ENCODE data around the gene DGKQ.

The DGKQ gene

GRCh38 chr4:972651-973424 lies 531 bp downstream of the DGKQ start:
- peak; percentile 61 for DNase-seq

- DNase-seq = no peak
Observed at GRCh38 chr4:971666-972500, 1.5 kb downstream of the DGKQ start.

- DNase-seq = no peak
Observed at GRCh38 chr4:970854-971520, 2.4 kb downstream of the DGKQ start.

DNA sequence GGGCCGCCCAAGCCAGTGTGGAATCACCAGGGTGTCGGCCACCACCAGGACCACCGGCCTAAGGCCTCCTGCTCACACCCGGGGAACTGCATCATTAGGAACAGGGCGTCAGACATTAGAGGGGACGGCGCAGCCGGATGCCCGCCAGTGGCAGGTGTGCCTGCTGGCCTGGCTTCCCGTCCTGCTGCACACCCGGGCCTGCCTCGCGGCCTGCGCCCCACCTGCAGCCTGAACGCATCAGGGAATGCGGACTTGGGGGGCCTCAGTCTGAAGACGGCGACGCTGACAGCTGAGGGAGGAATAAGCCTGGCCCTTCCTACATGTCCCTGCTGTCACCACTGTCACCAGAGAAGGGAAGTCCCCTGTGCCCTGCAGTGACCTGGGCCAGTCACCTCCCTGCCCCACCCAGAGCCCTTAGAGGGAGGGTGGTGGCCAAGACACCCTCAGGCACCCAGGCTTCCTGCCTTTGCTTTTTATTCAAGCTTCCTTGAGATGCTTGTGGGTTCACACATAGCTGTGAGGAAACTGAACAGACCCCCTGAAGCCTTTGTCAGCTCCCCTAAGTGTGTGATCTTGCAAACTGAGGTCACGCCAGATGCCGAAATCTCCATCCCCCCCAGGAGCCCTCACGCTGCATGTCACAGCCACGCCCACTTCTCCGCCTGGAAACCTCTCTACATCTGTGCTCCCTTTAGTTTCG lies 3.2 kb downstream of the DGKQ start:
- DNase-seq = peak; percentile 69

GRCh38 chr4:968621-969394 lies 4.6 kb downstream of the DGKQ start:
- no peak for DNase-seq

- DNase-seq = no peak
Observed at GRCh38 chr4:968221-968620, 5.1 kb downstream of the DGKQ start.

- DNase-seq = no peak
Observed at GRCh38 chr4:967113-968104, 6.0 kb downstream of the DGKQ start.

- DNase-seq = no peak
Observed at GRCh38 chr4:966266-967112, 6.9 kb downstream of the DGKQ start.

DNA sequence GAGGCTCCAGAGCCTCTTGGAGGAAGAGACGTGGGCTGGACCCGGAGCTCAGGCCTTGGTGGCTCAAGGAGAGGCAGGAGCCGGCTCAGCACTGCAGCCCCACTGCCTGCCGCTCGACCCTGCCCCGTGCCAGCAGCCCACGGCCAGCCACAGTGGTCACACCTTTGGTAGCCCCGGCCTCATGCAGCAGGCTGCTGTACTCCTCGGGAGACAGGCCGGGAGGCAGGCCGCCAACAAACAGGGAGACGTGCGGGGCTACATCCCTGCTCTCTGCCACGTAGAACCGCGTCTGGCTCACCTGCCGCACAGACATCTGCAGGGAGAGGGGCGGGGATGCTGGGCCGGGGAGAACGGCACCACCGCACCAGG lies 7.6 kb downstream of the DGKQ start:
- no peak for DNase-seq

- no peak for DNase-seq
Observed at GRCh38 chr4:965048-965765, 8.2 kb downstream of the DGKQ start.

DNA sequence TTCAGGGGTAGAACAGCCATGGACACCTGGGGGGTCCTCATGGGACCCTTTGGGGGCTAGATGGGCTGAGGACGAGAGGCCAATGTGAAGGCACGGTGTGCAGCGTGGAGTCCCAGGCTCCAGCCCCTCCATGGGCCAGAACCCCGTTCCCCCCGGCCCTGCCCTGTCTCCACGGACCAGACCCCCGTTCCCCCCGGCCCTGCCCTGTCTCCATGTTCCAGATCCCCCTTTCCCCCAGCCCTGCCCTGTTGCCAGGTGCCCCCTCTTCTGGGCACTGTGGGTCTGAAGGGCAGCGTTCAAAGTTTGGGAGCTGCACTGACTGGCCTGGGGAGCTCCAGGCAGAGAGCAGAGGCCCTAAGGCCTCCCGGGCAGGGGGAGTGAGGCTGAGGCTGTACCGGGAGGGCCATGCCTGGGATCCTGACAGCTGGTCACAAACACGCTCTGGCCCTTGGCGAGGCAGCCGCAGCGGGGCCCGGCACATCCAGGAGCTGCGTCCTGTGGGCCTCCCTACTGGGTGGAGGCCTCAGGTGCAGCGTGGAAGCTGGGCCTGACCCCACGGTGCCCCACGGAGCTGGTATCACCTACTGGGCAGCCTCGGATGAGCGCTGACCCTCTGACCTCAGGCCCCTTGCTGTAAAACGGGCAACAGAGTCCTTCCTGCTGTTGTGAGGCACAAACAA lies 8.9 kb downstream of the DGKQ start:
- DNase-seq = no peak

GRCh38 chr4:963276-964225 lies 9.8 kb downstream of the DGKQ start:
- no peak for DNase-seq

DNA sequence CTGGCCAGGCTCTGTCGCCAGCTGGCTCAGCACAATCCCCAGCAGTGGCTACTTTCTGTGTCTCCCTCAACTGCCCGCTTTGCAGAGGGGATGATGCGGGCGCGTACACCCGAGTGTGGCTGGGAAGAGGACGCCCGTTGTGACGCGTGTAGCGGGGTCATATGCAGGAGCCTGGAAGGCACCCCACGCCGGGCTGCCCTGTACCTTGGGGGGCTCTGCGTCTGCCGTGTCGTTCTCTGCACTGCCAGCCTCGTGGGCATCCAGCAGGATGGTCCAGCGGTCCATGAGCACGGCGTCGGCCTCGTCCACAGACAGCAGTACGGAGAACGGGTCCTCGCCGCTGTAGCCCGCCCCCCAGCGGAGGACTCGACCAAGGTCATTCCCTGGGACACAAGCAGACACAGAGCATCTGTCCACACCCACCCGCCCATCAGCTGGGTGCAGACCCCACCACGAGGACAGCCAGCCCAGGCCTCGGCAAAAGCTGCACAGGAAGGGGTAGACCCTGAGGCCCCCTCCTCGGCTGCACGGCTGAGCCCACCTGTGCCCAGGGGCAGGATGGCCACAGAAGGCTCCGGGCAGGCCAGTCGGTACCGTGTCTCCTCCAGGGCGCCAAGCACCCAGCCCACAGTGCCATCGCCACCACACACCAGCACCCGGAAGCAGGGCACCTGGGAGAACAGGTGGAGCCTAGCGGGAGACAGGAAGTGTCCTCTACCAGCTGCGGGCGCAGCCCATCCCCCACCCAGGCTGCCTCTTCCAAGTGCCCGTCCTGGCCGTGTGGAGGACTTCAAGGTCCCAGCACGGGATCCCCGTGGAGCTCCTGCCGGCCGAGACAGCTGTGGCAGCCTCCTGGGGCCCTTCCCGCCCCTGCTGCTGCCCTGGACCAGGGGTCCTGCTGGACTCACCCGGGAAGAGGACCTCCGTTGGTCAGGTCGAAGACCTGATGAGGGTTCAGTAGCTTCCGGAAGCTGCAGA lies 10.8 kb downstream of the DGKQ start:
- DNase-seq = no peak

GRCh38 chr4:961351-962230 lies 11.8 kb downstream of the DGKQ start:
- no peak for DNase-seq

Data from activated gamma-delta T cell treated with Interleukin-2 at 50 U/mL for 16 hours (primary cell).